GM12874 (cell line): Measurements from ENCODE around the gene PRKAR1B.

Experiments used
- CTCF ChIP-seq: IDR thresholded peaks from 2 replicates; pipeline ENCODE4 v1.5.1; 2011; ENCODE audit warnings: low read depth, mild to moderate bottlenecking, control low read depth, low read length, moderate library complexity; ENCODE audit not compliant: insufficient read depth

PRKAR1B gene

GRCh38 chr7:771234-772004 lies 44.3 kb upstream of the PRKAR1B start:
- no peak for TF ChIP-seq CTCF

GRCh38 chr7:770741-771166 lies 43.7 kb upstream of the PRKAR1B start:
- TF ChIP-seq CTCF = no peak

GRCh38 chr7:770336-770735 lies 43.3 kb upstream of the PRKAR1B start:
- no peak for TF ChIP-seq CTCF

GRCh38 chr7:768881-769504 lies 41.9 kb upstream of the PRKAR1B start:
- TF ChIP-seq CTCF = no peak

GRCh38 chr7:767941-768731 lies 41.1 kb upstream of the PRKAR1B start:
- no peak for TF ChIP-seq CTCF

GRCh38 chr7:767580-767940 lies 40.5 kb upstream of the PRKAR1B start:
- TF ChIP-seq CTCF = no peak

GRCh38 chr7:765383-765782 lies 38.3 kb upstream of the PRKAR1B start:
- TF ChIP-seq CTCF = no peak
